HepG2 (cell line): Measurements from ENCODE around the gene MRPL50. TPM values are rescaled to one million over a fixed set of nuclear protein-coding genes. Genes with fewer than 3 reads are reported as not detected.

ENCODE experiments used
- CHD4 ChIP-seq: fragments of 200-600 bp; sonication (generic); IDR thresholded peaks from 2 replicates; pipeline ENCODE4 v1.7.0; 2017; ENCODE audit warnings: mild to moderate bottlenecking, low read length, borderline replicate concordance
- FOXA3 ChIP-seq: IDR thresholded peaks from 2 replicates; pipeline ENCODE4 v1.6.1; 2016; ENCODE audit warnings: missing genetic modification reagents, missing compliant biosample characterization
- GATA4 ChIP-seq: sonication (generic); IDR thresholded peaks from 2 replicates; pipeline ENCODE4 v1.6.1; 2016; ENCODE audit warnings: antibody characterized with exemption, low read depth, borderline replicate concordance
- HOXD1 ChIP-seq: sonication (generic); formaldehyde crosslinking; IDR thresholded peaks from 2 replicates; pipeline ENCODE4 v1.5.0; 2020; ENCODE audit warnings: missing genetic modification reagents
- MIER3 ChIP-seq: IDR thresholded peaks from 2 replicates; pipeline ENCODE4 v1.6.1; 2016; ENCODE audit warnings: missing compliant biosample characterization, borderline replicate concordance
- NFIC ChIP-seq: IDR thresholded peaks from 2 replicates; pipeline ENCODE4 v1.6.1; 2012; ENCODE audit warnings: mild to moderate bottlenecking, low read length, inconsistent platforms
- NR2F2 ChIP-seq: IDR thresholded peaks from 2 replicates; pipeline ENCODE4 v1.6.1; 2012; ENCODE audit warnings: low read depth, inconsistent platforms, borderline replicate concordance
- NR2F6 ChIP-seq, 2 experiments: IDR thresholded peaks; 2 replicates each; pipeline ENCODE4 v1.6.1; 2016; ENCODE audit warnings: antibody characterized with exemption in 1 of 2, mild to moderate bottlenecking in 1 of 2
- PHF20 ChIP-seq: sonication (generic); formaldehyde crosslinking; IDR thresholded peaks from 2 replicates; pipeline ENCODE4 v1.5.0; 2020; ENCODE audit warnings: mild to moderate bottlenecking, missing genetic modification reagents
- SMYD3 ChIP-seq: sonication (generic); formaldehyde crosslinking; IDR thresholded peaks from 2 replicates; pipeline ENCODE4 v1.8.1; 2023; ENCODE audit warnings: mild to moderate bottlenecking, missing genetic modification reagents
- SOX13 ChIP-seq, 3 experiments: fragments of 450-650 bp in 1 of 3; sonication (generic) in 1 of 3; formaldehyde crosslinking in 1 of 3; IDR thresholded peaks in 2 of 3; conservative IDR thresholded peaks in 1 of 3; 2 replicates each; pipeline versions ENCODE4 v1.5.0 to v1.6.1; 2016 to 2020; ENCODE audit warnings: antibody characterized with exemption in 1 of 3, mild to moderate bottlenecking in 1 of 3, missing compliant biosample characterization in 1 of 3, missing genetic modification reagents in 1 of 3, moderate library complexity in 1 of 3
- ZC3H13 ChIP-seq: sonication (generic); formaldehyde crosslinking; IDR thresholded peaks from 2 replicates; pipeline ENCODE4 v1.8.1; 2023; ENCODE audit warnings: mild to moderate bottlenecking, missing genetic modification reagents, moderate library complexity
- ZFP36L1 ChIP-seq: sonication (generic); formaldehyde crosslinking; IDR thresholded peaks from 2 replicates; pipeline ENCODE4 v1.8.0; 2022; ENCODE audit warnings: mild to moderate bottlenecking, missing genetic modification reagents, moderate library complexity
- ZNF207 ChIP-seq: fragments of 450-650 bp; IDR thresholded peaks from 2 replicates; pipeline ENCODE4 v1.6.1; 2016; ENCODE audit warnings: antibody characterized with exemption, borderline replicate concordance
- ZNF382 ChIP-seq: sonication (generic); formaldehyde crosslinking; IDR thresholded peaks from 2 replicates; pipeline ENCODE4 v1.5.0; 2020; ENCODE audit warnings: missing genetic modification reagents, mild to moderate bottlenecking, borderline replicate concordance
- ZNF446 ChIP-seq: sonication (generic); formaldehyde crosslinking; IDR thresholded peaks from 2 replicates; pipeline ENCODE4 v1.5.0; 2020; ENCODE audit warnings: mild to moderate bottlenecking, missing genetic modification reagents
- ZNF468 ChIP-seq: sonication (generic); formaldehyde crosslinking; IDR thresholded peaks from 2 replicates; pipeline ENCODE4 v1.8.0; 2022; ENCODE audit warnings: mild to moderate bottlenecking, moderate library complexity, missing genetic modification reagents
- ZNF530 ChIP-seq: sonication (generic); formaldehyde crosslinking; IDR thresholded peaks from 2 replicates; pipeline ENCODE4 v1.5.0; 2020; ENCODE audit warnings: low read depth, mild to moderate bottlenecking, missing genetic modification reagents
- ZNF788 ChIP-seq: sonication (generic); formaldehyde crosslinking; IDR thresholded peaks from 2 replicates; pipeline ENCODE4 v1.5.0; 2020; ENCODE audit warnings: mild to moderate bottlenecking, missing genetic modification reagents, borderline replicate concordance
- polyA plus RNA-seq, 8 experiments: library from polyadenylated mRNA; depleted of rRNA in 3 of 8; stranded (reverse) in 7 of 8; unstranded in 1 of 8; fragments of >200 nt; fragmentation: Illumina TruSeq in 4 of 8; extraction: Trizol in 4 of 8; gene quantifications; 2 replicates each; pipeline versions ENCODE4 v1.2.1 to v1.2.3, GENCODE V29; 2011 to 2016; ENCODE audit warnings: low read depth in 4 of 8, missing spikeins in 1 of 8, mixed read lengths in 1 of 8; ENCODE audit not compliant: insufficient read depth in 1 of 8
- total RNA-seq, 5 experiments: library from RNA; depleted of rRNA; stranded (reverse); fragments of >200 nt; fragmentation: Illumina TruSeq; extraction: Trizol; gene quantifications; 2 replicates each; pipeline ENCODE4 v1.2.3, GENCODE V29; 2016; ENCODE audit warnings: low read depth in 1 of 5
- TF ChIP-seq, protein P1 (sequence below): sonication (generic); formaldehyde crosslinking; IDR thresholded peaks from 2 replicates; pipeline ENCODE4 v1.4.0; 2020; ENCODE audit warnings: missing genetic modification reagents
- TF ChIP-seq, protein P2 (sequence below): sonication (generic); formaldehyde crosslinking; conservative IDR thresholded peaks from 2 replicates; pipeline ENCODE4 v1.4.0; 2020; ENCODE audit warnings: mild to moderate bottlenecking, missing genetic modification reagents, moderate library complexity
- TF ChIP-seq, protein P3 (sequence below): IDR thresholded peaks from 2 replicates; pipeline ENCODE4 v1.6.1; 2012; ENCODE audit warnings: inconsistent platforms
- TF ChIP-seq, protein P4 (sequence below): IDR thresholded peaks from 2 replicates; pipeline ENCODE4 v1.6.1; 2012; ENCODE audit warnings: low read length, improper control_type of control experiment

The MRPL50 gene
- total and polyA plus RNA-seq, 2 of the 13 experiments (the other 11 are each of a cell fraction or from before 2014, with no cell fraction given): 37.1 to 70.0 TPM

DNA sequence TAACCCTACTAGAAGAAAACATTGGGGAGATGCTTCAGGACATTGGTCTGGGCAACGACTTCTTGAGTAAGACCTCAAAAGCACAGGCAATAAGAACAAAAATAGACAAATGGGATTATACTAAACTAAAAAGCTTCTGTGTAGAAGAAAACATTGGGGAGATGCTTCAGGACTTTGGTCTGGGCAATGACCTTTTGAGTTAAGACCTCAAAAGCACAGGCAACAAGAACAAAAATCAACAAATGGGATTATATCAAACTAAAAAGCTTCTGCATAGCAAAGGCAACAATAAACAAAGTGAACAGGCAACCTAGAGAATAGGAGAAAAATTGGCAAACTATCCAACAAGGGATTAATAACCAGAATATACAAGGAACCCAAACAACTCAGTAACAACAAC lies 3.7 kb downstream of the MRPL50 start (continued):
- TF ChIP-seq ZNF207: no peak
- TF ChIP-seq, protein P1, sequence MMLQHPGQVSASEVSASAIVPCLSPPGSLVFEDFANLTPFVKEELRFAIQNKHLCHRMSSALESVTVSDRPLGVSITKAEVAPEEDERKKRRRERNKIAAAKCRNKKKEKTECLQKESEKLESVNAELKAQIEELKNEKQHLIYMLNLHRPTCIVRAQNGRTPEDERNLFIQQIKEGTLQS (CRISPR knock-in tag): no peak
- no peak for TF ChIP-seq ZFP36L1 (CRISPR knock-in tag)
- TF ChIP-seq SMYD3 (CRISPR knock-in tag): no peak
- TF ChIP-seq ZC3H13: no peak
- TF ChIP-seq ZNF468: no peak
- no peak for TF ChIP-seq PHF20 (CRISPR knock-in tag)
- TF ChIP-seq, protein P2, sequence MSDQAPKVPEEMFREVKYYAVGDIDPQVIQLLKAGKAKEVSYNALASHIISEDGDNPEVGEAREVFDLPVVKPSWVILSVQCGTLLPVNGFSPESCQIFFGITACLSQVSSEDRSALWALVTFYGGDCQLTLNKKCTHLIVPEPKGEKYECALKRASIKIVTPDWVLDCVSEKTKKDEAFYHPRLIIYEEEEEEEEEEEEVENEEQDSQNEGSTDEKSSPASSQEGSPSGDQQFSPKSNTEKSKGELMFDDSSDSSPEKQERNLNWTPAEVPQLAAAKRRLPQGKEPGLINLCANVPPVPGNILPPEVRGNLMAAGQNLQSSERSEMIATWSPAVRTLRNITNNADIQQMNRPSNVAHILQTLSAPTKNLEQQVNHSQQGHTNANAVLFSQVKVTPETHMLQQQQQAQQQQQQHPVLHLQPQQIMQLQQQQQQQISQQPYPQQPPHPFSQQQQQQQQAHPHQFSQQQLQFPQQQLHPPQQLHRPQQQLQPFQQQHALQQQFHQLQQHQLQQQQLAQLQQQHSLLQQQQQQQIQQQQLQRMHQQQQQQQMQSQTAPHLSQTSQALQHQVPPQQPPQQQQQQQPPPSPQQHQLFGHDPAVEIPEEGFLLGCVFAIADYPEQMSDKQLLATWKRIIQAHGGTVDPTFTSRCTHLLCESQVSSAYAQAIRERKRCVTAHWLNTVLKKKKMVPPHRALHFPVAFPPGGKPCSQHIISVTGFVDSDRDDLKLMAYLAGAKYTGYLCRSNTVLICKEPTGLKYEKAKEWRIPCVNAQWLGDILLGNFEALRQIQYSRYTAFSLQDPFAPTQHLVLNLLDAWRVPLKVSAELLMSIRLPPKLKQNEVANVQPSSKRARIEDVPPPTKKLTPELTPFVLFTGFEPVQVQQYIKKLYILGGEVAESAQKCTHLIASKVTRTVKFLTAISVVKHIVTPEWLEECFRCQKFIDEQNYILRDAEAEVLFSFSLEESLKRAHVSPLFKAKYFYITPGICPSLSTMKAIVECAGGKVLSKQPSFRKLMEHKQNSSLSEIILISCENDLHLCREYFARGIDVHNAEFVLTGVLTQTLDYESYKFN: peak; percentile 18; the same call in 1 of the 2 replicates
- TF ChIP-seq NR2F6 (IDR thresholded peaks at IDR 0.05): peak; percentile 44; the same call in 1 of the 2 replicates
- no peak for TF ChIP-seq NR2F6 (CRISPR knock-in tag; IDR thresholded peaks at IDR 0.05)
- TF ChIP-seq SOX13 (IDR thresholded peaks at IDR 0.05): no peak
- TF ChIP-seq SOX13 (CRISPR knock-in tag; conservative IDR thresholded peaks at IDR 0.05 in 1 of 2, IDR thresholded peaks at IDR 0.05 in 1 of 2): peak in 1 of 2 experiments; percentile 45; a peak in 1 of 4 replicates
- TF ChIP-seq, protein P3, sequence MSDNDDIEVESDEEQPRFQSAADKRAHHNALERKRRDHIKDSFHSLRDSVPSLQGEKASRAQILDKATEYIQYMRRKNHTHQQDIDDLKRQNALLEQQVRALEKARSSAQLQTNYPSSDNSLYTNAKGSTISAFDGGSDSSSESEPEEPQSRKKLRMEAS: no peak
- TF ChIP-seq NFIC: no peak
- TF ChIP-seq HOXD1 (CRISPR knock-in tag): no peak
- no peak for TF ChIP-seq GATA4
- TF ChIP-seq, protein P4, sequence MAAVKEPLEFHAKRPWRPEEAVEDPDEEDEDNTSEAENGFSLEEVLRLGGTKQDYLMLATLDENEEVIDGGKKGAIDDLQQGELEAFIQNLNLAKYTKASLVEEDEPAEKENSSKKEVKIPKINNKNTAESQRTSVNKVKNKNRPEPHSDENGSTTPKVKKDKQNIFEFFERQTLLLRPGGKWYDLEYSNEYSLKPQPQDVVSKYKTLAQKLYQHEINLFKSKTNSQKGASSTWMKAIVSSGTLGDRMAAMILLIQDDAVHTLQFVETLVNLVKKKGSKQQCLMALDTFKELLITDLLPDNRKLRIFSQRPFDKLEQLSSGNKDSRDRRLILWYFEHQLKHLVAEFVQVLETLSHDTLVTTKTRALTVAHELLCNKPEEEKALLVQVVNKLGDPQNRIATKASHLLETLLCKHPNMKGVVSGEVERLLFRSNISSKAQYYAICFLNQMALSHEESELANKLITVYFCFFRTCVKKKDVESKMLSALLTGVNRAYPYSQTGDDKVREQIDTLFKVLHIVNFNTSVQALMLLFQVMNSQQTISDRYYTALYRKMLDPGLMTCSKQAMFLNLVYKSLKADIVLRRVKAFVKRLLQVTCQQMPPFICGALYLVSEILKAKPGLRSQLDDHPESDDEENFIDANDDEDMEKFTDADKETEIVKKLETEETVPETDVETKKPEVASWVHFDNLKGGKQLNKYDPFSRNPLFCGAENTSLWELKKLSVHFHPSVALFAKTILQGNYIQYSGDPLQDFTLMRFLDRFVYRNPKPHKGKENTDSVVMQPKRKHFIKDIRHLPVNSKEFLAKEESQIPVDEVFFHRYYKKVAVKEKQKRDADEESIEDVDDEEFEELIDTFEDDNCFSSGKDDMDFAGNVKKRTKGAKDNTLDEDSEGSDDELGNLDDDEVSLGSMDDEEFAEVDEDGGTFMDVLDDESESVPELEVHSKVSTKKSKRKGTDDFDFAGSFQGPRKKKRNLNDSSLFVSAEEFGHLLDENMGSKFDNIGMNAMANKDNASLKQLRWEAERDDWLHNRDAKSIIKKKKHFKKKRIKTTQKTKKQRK: no peak
- TF ChIP-seq ZNF530 (CRISPR knock-in tag): no peak
- TF ChIP-seq ZNF446: no peak
- TF ChIP-seq ZNF788 (CRISPR knock-in tag): no peak
- no peak for TF ChIP-seq MIER3 (CRISPR knock-in tag)
- TF ChIP-seq NR2F2: 0 out of 2 replicates have a peak, but pooled peaks have one; percentile 30
- 0 out of 2 replicates have a peak, but pooled peaks have one; percentile 39 for TF ChIP-seq FOXA3
- no peak for TF ChIP-seq CHD4
- no peak for TF ChIP-seq ZNF382 (CRISPR knock-in tag)
